Activated T-helper 1 cell treated with Interleukin-2 at 50 U/mL for 16 hours (primary cell): ENCODE data around the gene SLC25A48.

Experiments used
- DNase-seq: peaks from one replicate; pipeline ENCODE4 v3.0.0-alpha.2; 2020; ENCODE audit warnings: low read depth

SLC25A48 gene

DNA sequence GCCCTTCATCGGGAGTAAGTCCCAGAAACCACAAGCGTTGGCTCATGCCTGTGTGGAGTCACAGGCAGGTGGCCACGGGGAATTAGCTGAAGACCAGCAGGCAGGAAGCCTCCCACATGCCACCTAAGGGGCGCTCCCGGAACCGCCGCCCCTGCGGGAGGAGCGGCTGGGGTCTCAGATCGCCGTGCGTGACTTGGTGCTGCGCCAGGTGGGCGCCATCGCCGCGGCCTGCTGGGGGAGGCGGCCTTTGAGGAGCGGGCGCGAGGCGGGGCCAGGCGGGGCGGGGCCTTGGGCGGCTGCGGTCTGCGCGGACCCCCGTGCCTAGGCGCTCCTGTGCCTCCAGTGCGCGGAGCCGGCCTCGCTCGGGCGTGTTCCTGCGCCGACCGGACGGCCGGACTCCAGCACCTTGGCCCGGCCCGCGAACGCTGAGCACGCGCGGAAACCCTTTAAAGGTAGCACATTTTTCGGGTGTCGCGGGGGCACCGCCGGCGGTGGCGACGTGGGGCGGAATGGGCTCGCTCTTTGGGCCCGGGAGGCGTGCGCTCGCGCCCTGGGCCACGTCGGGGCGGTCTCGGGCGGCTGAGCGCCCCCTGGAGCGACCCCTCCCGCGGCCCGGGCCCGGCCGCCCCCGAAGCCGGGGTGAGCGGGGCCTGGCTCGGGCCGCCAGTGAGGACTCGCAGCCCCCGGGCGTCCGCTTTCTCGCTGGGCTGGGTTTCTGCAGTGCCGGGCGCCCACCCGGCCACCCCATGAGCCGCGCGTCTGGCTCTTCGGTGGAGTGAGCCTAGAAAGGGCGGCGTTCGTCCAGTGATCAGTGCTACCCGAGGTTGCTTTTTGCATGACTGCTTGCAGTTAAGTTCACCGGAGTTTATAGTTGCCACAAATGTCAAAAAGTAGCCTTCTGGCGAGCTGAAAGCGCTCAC, 95.8 kb downstream of the SLC25A48 start:
- no peak for DNase-seq

- DNase-seq = no peak
These were observed 96.5 kb downstream of the SLC25A48 start for GRCh38 chr5:135930949-135931295.

DNA sequence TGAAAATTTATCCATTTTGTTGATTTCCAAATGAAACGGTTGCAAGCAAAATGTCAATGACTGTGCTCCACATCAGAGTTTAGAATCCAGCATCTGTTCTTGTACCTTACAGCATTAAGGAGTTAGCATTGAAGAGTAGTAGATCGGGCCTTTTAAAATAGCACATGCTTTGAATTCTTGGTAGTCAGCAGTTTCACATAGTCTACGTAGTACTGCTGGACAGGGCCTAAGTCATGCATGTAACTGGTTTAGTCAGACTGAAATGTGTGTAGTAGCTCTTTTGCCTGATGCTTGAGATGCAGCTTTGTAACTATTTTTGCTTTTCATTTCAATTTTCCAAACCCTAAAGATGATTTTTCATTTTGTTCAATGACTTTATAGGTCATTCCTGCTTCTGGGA, 100.5 kb downstream of the SLC25A48 start:
- no peak for DNase-seq

DNA sequence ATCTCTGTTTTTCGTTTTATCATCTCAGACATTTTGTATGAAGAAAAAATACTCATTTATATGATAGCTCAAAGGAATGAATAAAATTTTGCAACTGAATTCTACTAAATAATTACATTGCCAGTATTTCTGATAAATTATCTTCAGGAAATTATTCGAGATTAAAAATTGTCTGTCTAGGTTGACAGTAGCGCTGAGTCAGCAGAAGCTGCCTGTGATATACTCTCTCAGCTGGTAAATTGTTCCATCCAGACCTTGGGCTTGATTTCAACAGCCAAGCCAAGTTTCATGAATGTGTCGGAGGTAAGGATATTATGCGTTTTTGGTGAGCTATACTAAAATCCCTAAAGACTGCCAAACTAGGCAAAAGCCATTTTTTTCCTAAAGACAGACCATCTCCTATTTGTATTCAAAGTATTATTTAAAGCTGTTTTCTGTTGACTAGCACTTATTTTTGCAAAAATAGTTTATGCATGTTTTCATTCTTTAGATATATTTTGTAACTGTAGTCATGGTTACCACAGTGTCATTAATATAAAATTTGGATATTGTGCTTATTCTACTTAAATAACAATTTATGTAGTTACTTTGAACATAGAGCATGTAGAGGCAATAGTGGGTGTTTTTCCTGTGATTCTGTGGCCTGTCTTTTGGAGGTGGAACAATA, 102.9 kb downstream of the SLC25A48 start:
- no peak for DNase-seq
